Mammary epithelial cell (primary cell): ENCODE data around the gene PROSER1.

Source experiments
- CTCF ChIP-seq, 2 donors: IDR thresholded peaks in 1 of 2; conservative IDR thresholded peaks in 1 of 2; 2 replicates each; pipeline ENCODE4 v1.5.1; 2011 to 2012; ENCODE audit warnings: inconsistent platforms in 2 of 2, low read length in 2 of 2, mild to moderate bottlenecking in 2 of 2, control low read depth in 1 of 2, low read depth in 1 of 2; ENCODE audit not compliant: insufficient read depth in 1 of 2; ENCODE audit errors: extremely low read depth in 1 of 2
- EZH2 ChIP-seq: IDR thresholded peaks from 2 replicates; pipeline ENCODE4 v1.6.1; 2012; ENCODE audit warnings: low read length, inconsistent platforms, borderline replicate concordance

DNA sequence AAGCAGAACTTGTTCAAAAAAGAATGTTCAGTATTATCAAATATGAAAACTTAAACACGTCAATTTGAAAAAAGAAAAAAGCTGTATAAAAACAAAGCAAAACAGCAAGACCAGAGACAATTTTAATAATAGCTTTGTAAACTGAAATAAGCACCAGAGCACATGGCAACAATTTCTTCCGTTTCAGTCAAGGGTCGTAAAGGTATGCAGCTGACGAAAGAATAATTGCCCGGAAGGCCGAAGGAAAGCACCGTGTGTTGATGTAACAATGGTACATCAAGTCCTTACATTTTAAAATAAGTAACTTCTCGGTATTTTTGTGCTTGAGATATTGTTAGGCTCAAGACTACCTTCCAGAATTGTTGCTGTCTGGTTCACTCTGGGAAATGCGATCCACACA, 1.7 kb downstream of the PROSER1 start:
- TF ChIP-seq CTCF (conservative IDR thresholded peaks at IDR 0.05 in 1 of 2, IDR thresholded peaks at IDR 0.05 in 1 of 2; ENCODE audit: extremely low read depth in 1 of 2, insufficient read depth in 1 of 2, low read depth in 1 of 2, low read length in 2 of 2) (no peak), EZH2 (no peak)
